SK-N-SH (cell line): ENCODE measurements around the gene MSH5. TPM values are rescaled to one million over a fixed set of nuclear protein-coding genes. Genes with fewer than 3 reads are reported as not detected.
A peak's percentile ranks its signal among the peaks of the same experiment; 100 is the strongest.

Experiments used
- CTCF ChIA-PET: fragments of 300-600, 350-600 bp; formaldehyde crosslinking; extraction: SDS; loops from one replicate; lab custom pipeline; 2021; lab: Yijun Ruan, JAX
- POLR2A ChIA-PET: fragments of 350-600 bp; sonication (Branson Sonifier 250); formaldehyde crosslinking; extraction: SDS; loops from one replicate; lab custom pipeline; 2020; ENCODE audit warnings: antibody characterized with exemption, inconsistent platforms; lab: Yijun Ruan, JAX
- DNase-seq: peaks from one replicate; pipeline ENCODE4 v3.0.0; 2012
- H2AFZ ChIP-seq: fragments of 200-600 bp; sonication (generic); 2 replicates; pipeline ENCODE4 v1.8.1; 2016; ENCODE audit warnings: antibody characterized with exemption, mild to moderate bottlenecking, low read depth
- H3F3A ChIP-seq: fragments of 200-600 bp; sonication (generic); replicated peaks from 2 replicates; pipeline ENCODE3; 2016; ENCODE audit warnings: antibody characterized with exemption, mild to moderate bottlenecking; ENCODE audit not compliant: insufficient read depth
- H3K27ac ChIP-seq, 2 experiments: fragments of 200-500 bp in 1 of 2; fragments of 200-600 bp in 1 of 2; sonication (Bioruptor generic) in 1 of 2; sonication (generic), shearing (Covaris generic) in 1 of 2; 2 replicates each; pipeline versions ENCODE4 v1.5.1 to v1.6.1; 2014 to 2016; ENCODE audit warnings: low read depth in 2 of 2, inconsistent platforms in 1 of 2, low read length in 1 of 2, mild to moderate bottlenecking in 1 of 2, mixed read lengths in 1 of 2
- H3K27me3 ChIP-seq: fragments of 200-600 bp; sonication (generic), shearing (Covaris generic); 2 replicates; pipeline ENCODE4 v1.6.1; 2016; ENCODE audit warnings: mixed run types; ENCODE audit not compliant: insufficient read depth
- H3K36me3 ChIP-seq, 2 experiments: fragments of 200-500 bp in 1 of 2; fragments of 200-600 bp in 1 of 2; sonication (Bioruptor generic) in 1 of 2; sonication (generic) in 1 of 2; replicated peaks in 1 of 2; 2 replicates each; pipeline versions ENCODE3 to v1.5.1; 2014 to 2016; ENCODE audit warnings: low read length in 1 of 2, mild to moderate bottlenecking in 1 of 2; ENCODE audit not compliant: insufficient read depth in 2 of 2, control insufficient read depth in 1 of 2
- H3K4me1 ChIP-seq, 2 experiments: fragments of 200-500 bp in 1 of 2; fragments of 200-600 bp in 1 of 2; sonication (Bioruptor generic) in 1 of 2; sonication (generic), shearing (Covaris generic) in 1 of 2; 2 replicates each; pipeline versions ENCODE4 v1.5.1 to v1.6.1; 2014 to 2016; ENCODE audit warnings: low read depth in 1 of 2, low read length in 1 of 2, mixed run types in 1 of 2; ENCODE audit not compliant: insufficient read depth in 2 of 2, control insufficient read depth in 1 of 2
- H3K4me2 ChIP-seq: fragments of 200-600 bp; sonication (generic), shearing (Covaris generic); 2 replicates; pipeline ENCODE4 v1.6.1; 2017; ENCODE audit warnings: mixed run types
- H3K4me3 ChIP-seq, 2 experiments: fragments of 200-500 bp in 1 of 2; fragments of 200-600 bp in 1 of 2; sonication (Bioruptor generic) in 1 of 2; sonication (generic), shearing (Covaris generic) in 1 of 2; 2 replicates each; pipeline versions ENCODE4 v1.5.1 to v1.8.1; 2014 to 2016; ENCODE audit warnings: low read depth in 2 of 2, inconsistent platforms in 1 of 2, low read length in 1 of 2, mild to moderate bottlenecking in 1 of 2, mixed read lengths in 1 of 2, moderate library complexity in 1 of 2
- H3K79me2 ChIP-seq: fragments of 200-600 bp; sonication (generic); 2 replicates; pipeline ENCODE4 v1.8.1; 2017; ENCODE audit warnings: mild to moderate bottlenecking; ENCODE audit not compliant: insufficient read depth
- H3K9ac ChIP-seq: fragments of 200-600 bp; sonication (generic); 2 replicates; pipeline ENCODE4 v1.6.1; 2017; ENCODE audit warnings: mixed run types
- H3K9me2 ChIP-seq: fragments of 200-600 bp; sonication (generic); 2 replicates; pipeline ENCODE4 v1.6.1; 2017; ENCODE audit warnings: mixed run types
- H3K9me3 ChIP-seq: fragments of 200-600 bp; sonication (generic); 2 replicates; pipeline ENCODE4 v1.6.1; 2017; ENCODE audit warnings: mixed run types, mild to moderate bottlenecking, moderate library complexity
- H4K20me1 ChIP-seq: fragments of 200-600 bp; sonication (generic); 2 replicates; pipeline ENCODE4 v1.6.1; 2017; ENCODE audit warnings: mild to moderate bottlenecking, mixed run types; ENCODE audit not compliant: insufficient read depth
- CTCF ChIP-seq: fragments of 200-600 bp; sonication (generic); IDR thresholded peaks from 2 replicates; pipeline ENCODE4 v1.6.1; 2017; ENCODE audit warnings: antibody characterized with exemption, mild to moderate bottlenecking, moderate library complexity
- ELF1 ChIP-seq: IDR thresholded peaks from 2 replicates; pipeline ENCODE4 v1.4.0; 2012
- EP300 ChIP-seq, 2 experiments: IDR thresholded peaks; 2 replicates each; pipeline versions ENCODE4 v1.4.0 to v1.6.1; 2012; ENCODE audit warnings: borderline replicate concordance in 1 of 2, low read depth in 1 of 2, low read length in 1 of 2
- EZH2phosphoT487 ChIP-seq: fragments of 200-600 bp; sonication (generic); IDR thresholded peaks from 2 replicates; pipeline ENCODE4 v1.6.1; 2017; ENCODE audit warnings: low read depth, mixed run types, mild to moderate bottlenecking, antibody characterized with exemption, moderate library complexity, borderline replicate concordance
- FOXJ3 ChIP-seq: sonication (generic); formaldehyde crosslinking; IDR thresholded peaks from 2 replicates; pipeline ENCODE4 v1.5.1; 2020; ENCODE audit warnings: mild to moderate bottlenecking, missing genetic modification reagents
- FOXM1 ChIP-seq: IDR thresholded peaks from 2 replicates; pipeline ENCODE4 v1.4.0; 2012; ENCODE audit warnings: low read depth, mild to moderate bottlenecking
- GABPA ChIP-seq: IDR thresholded peaks from 2 replicates; pipeline ENCODE4 v1.4.0; 2012; ENCODE audit warnings: low read depth, mild to moderate bottlenecking
- IRF3 ChIP-seq: fragments of 150-350 bp; IDR thresholded peaks from 2 replicates; pipeline ENCODE4 v1.6.1; 2016; ENCODE audit warnings: mild to moderate bottlenecking, low read depth, low read length
- JUND ChIP-seq: IDR thresholded peaks from 2 replicates; pipeline ENCODE4 v1.4.0; 2012
- MAX ChIP-seq: IDR thresholded peaks from 2 replicates; pipeline ENCODE4 v1.4.0; 2012; ENCODE audit warnings: low read depth
- MXI1 ChIP-seq: IDR thresholded peaks from 2 replicates; pipeline ENCODE4 v1.6.1; 2012; ENCODE audit warnings: mild to moderate bottlenecking, low read depth, low read length, improper control_type of control experiment
- NRF1 ChIP-seq: IDR thresholded peaks from 2 replicates; pipeline ENCODE4 v1.6.1; 2012; ENCODE audit warnings: low read depth, mild to moderate bottlenecking, low read length
- PBX3 ChIP-seq: IDR thresholded peaks from 2 replicates; pipeline ENCODE4; 2012
- POLR2AphosphoS5 ChIP-seq: IDR thresholded peaks from 2 replicates; pipeline ENCODE4 v1.6.1; 2012; ENCODE audit warnings: low read depth, low read length
- RXRA ChIP-seq: IDR thresholded peaks from 2 replicates; pipeline ENCODE4 v1.4.0; 2012; ENCODE audit warnings: low read depth, mild to moderate bottlenecking, borderline replicate concordance
- SIN3A ChIP-seq: IDR thresholded peaks from 2 replicates; pipeline ENCODE4 v1.6.1; 2012; ENCODE audit warnings: low read depth, mild to moderate bottlenecking, low read length, moderate library complexity, borderline replicate concordance
- SMC3 ChIP-seq: IDR thresholded peaks from 2 replicates; pipeline ENCODE4 v1.6.1; 2012; ENCODE audit warnings: low read depth, low read length, improper control_type of control experiment
- TAF1 ChIP-seq: IDR thresholded peaks from 2 replicates; pipeline ENCODE4 v1.6.1; 2012; ENCODE audit warnings: low read depth, mild to moderate bottlenecking, low read length, moderate library complexity, borderline replicate concordance
- TEAD4 ChIP-seq: IDR thresholded peaks from 2 replicates; pipeline ENCODE4 v1.4.0; 2012; ENCODE audit warnings: mild to moderate bottlenecking, borderline replicate concordance; ENCODE audit not compliant: insufficient read depth
- USF2 ChIP-seq: fragments of 150-350 bp; IDR thresholded peaks from 2 replicates; pipeline ENCODE4 v1.6.1; 2017; ENCODE audit warnings: antibody characterized with exemption, low read length, low read depth, borderline replicate concordance
- YY1 ChIP-seq: IDR thresholded peaks from 2 replicates; pipeline ENCODE4 v1.4.0; 2012; ENCODE audit warnings: low read depth, mild to moderate bottlenecking
- ZBTB33 ChIP-seq: IDR thresholded peaks from 2 replicates; pipeline ENCODE4 v1.4.0; 2012; ENCODE audit warnings: low read depth, borderline replicate concordance
- WGBS: methylation state at CpG from one replicate; pipeline ENCODE4 v1.1.6; 2017; ENCODE audit warnings: low lambda C conversion rate; 5-methylcytosine and 5-hydroxymethylcytosine counted together
- polyA plus RNA-seq, 3 experiments: library from polyadenylated mRNA; depleted of rRNA; stranded (reverse); fragments of >200 nt; gene quantifications; 2 replicates each; pipeline ENCODE4 v1.2.3, GENCODE V29; 2012

Gene MSH5
- polyA plus RNA-seq, 1 of the 3 experiments (the other 2 are of a cell fraction), result 16.0 TPM

- H2AFZ ChIP-seq, result peak within 1 kb of the TSS; percentile 83
- WGBS, result 0% methylated on average over 10 of the region's 51 CpGs
- peak within 1 kb of the TSS; percentile 64 to 73 for H3K4me3 ChIP-seq
- H3K79me2 ChIP-seq, result peaks cover 41% of the 10 kb centered on the region
- H3K4me1 ChIP-seq, result peaks cover 5% of the 10 kb centered on the region in 2 experiments; a peak in 2 of 4 replicates
- POLR2A ChIA-PET, result interaction anchor here (0.8 to 2.3 kb wide), 10 partner anchors 9 to 142 kb away, joined by 3 to 24 read pairs (median 6); partner anchors contain the start of genes DDAH2, GPANK1, HSPA1A and HSPA1B
- no peaks in the 10 kb centered on the region for H3K9me2 ChIP-seq
- no peaks in the 10 kb centered on the region for H3K9me3 ChIP-seq
- H4K20me1 ChIP-seq, result no peaks in the 10 kb centered on the region
- H3F3A ChIP-seq, result peaks cover 11% of the 10 kb centered on the region
- DNase-seq, result peak; percentile 99
- CTCF ChIA-PET, result interaction anchor here (0.6 to 4.4 kb wide), 9 partner anchors 9 to 196 kb away, joined by 3 to 37 read pairs (median 5); partner anchors contain the start of genes DDAH2, MSH5 and VARS1
- peak within 1 kb of the TSS; percentile 72 for H3K4me2 ChIP-seq
- H3K36me3 ChIP-seq, result peaks cover 0 to 6% of the 10 kb centered on the region in 2 experiments
- peak within 1 kb of the TSS; percentile 79 to 80 for H3K27ac ChIP-seq
- H3K27me3 ChIP-seq, result no peaks in the 10 kb centered on the region
- H3K9ac ChIP-seq, result peak within 1 kb of the TSS; percentile 77
- TF ChIP-seq ELF1 (peak; percentile 53; the same call in 1 of the 2 replicates), FOXJ3 (CRISPR knock-in tag) (no peak), FOXM1 (no peak), IRF3 (no peak), SIN3A (peak; percentile 77; the same call in 1 of the 2 replicates), TEAD4 (no peak), CTCF (peak; percentile 46), TAF1 (peak; percentile 59), GABPA (peak; percentile 46), EP300 (IDR thresholded peaks at IDR 0.05; ENCODE audit: borderline replicate concordance in 1 of 2, low read depth in 1 of 2, low read length in 1 of 2) (no peak), PBX3 (no peak), ZBTB33 (no peak), RXRA (no peak), EZH2phosphoT487 (no peak), MAX (peak; percentile 79; the same call in 1 of the 2 replicates), MXI1 (peak; percentile 76), NRF1 (peak; percentile 80), POLR2AphosphoS5 (peak; percentile 85; the same call in 1 of the 2 replicates), SMC3 (peak; percentile 11; the same call in 1 of the 2 replicates), USF2 (no peak), JUND (no peak), YY1 (peak; percentile 61; the same call in 1 of the 2 replicates)
Observed at GRCh38 chr6:31806470-31807272, 66.9 kb downstream of the MSH5 start, which contains the start of gene LSM2. LSM2 (minus strand) TSS chr6:31806966; CDS start chr6:31806757, 209 bp downstream.
